Measurements from ENCODE around the gene GCN1. TPM values are rescaled to one million over a fixed set of nuclear protein-coding genes. Genes with fewer than 3 reads are reported as not detected.

The GCN1 gene
- total and polyA plus RNA-seq, 10 of the 15 experiments (the other 5 are each of a cell fraction or from before 2014, with no cell fraction given), result 10.8 to 150 (median 58.3) TPM

DNA sequence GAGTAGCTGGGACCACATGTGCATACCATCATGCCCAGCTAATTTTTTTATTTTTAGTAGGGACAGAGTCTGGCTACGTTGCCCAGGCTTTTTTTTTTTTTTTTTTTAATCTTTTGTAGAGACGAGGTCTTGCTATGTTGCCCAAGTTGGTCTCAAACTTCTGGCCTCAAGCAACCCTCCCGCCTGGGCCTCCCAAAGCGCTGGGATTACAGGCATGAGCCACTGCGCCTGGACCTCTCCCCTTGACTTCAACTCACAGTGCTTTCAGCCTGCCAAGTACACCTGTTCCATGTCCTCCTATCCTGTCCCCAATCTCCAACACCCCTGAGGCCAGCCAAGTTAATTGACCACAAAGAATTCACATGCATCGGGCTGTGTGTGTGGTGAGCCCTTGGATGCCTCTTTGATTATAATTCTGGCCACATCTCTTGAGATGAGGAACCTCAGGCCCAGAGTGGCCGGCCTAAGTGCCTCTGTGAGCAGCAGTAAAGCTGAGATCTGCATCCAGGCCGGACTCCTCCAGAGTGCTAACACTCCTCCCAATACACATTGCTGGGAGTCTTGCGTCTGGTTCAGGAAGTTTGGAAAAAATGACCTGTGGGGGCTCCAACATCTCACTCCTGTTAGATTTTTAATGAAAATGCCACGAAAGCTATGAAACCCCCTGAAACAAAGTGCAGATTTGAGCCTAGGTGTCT, 84.8 kb downstream of the GCN1 start:
- peaks cover 80% of the 10 kb centered on the region for H3K79me2 ChIP-seq (ENCODE audit: control insufficient read depth, insufficient read depth, low read length)
- ATAC-seq (no peak), FAIRE-seq (no peak), DNase-seq (ENCODE audit: low read depth, low spot score) (no peak)
- peaks cover 44% of the 10 kb centered on the region for H3K4me1 ChIP-seq (ENCODE audit: control insufficient read depth, insufficient read depth, low read length)
- H3K4me3 ChIP-seq, result peak overlapping the region; percentile 62
- CTCF ChIA-PET, result interaction anchor here (1.3 to 2.8 kb wide), 5 partner anchors 10 to 119 kb away, joined by 4 to 18 read pairs (median 9); partner anchors contain the start of gene RPLP0
- H3K27me3 ChIP-seq (replicated peaks in 1 of 2; ENCODE audit: control insufficient read depth in 2 of 2, insufficient read depth in 2 of 2, low read length in 1 of 2), result no peaks in the 10 kb centered on the region
- RAD21 ChIA-PET (ENCODE audit: unreplicated experiment), result interaction anchor here (0.9 to 3.4 kb wide), 6 partner anchors 8 to 119 kb away, joined by 3 to 29 read pairs (median 14); partner anchors contain the start of gene RPLP0
- no peaks in the 10 kb centered on the region for H3K9me3 ChIP-seq (replicated peaks; ENCODE audit: control insufficient read depth, insufficient read depth, low read length)
- H3K9ac ChIP-seq (ENCODE audit: control insufficient read depth, insufficient read depth, low read length), result peak overlapping the region; percentile 53
- peak overlapping the region; percentile 56 for H3K27ac ChIP-seq (ENCODE audit: control insufficient read depth, insufficient read depth)
- H3K36me3 ChIP-seq (ENCODE audit: control insufficient read depth in 2 of 2, insufficient read depth in 2 of 2, low read length in 1 of 2), result peaks cover 14 to 17% of the 10 kb centered on the region in 2 experiments
- no TSS peak for BruUV-seq (replicated peaks)
- in situ Hi-C loops (cut with MboI) (no loop called here), intact Hi-C loops (cut with micrococcal nuclease; ENCODE audit: unreplicated experiment) (loop anchor here (2.0 to 10.0 kb wide), 2 partner anchors 23 to 155 kb away; partner anchors contain the start of gene PXN)
- H4K20me1 ChIP-seq (ENCODE audit: control insufficient read depth, insufficient read depth), result peaks cover 11% of the 10 kb centered on the region
- SMC1A ChIA-PET (ENCODE audit: uncharacterized antibody, unreplicated experiment), result interaction anchor here (0.7 to 3.9 kb wide), 6 partner anchors 10 to 95 kb away, joined by 3 to 29 read pairs (median 5); partner anchors contain the start of gene RPLP0
- POLR2A ChIA-PET, result interaction anchor here (0.6 to 1.7 kb wide), 7 partner anchors 9 to 1971 kb away, joined by 3 to 10 read pairs (median 4); no protein-coding TSS in a partner anchor
- H3K4me2 ChIP-seq (ENCODE audit: control insufficient read depth, insufficient read depth), result peak overlapping the region; percentile 87
- WGBS (ENCODE audit: insufficient coverage, insufficient replicate concordance, low lambda C conversion rate, missing lambda C conversion rate), result 69% methylated on average over 9 of the region's 10 CpGs
- H2AFZ ChIP-seq (ENCODE audit: control insufficient read depth, low read depth, low read length), result no peak overlapping the region
- TF ChIP-seq KDM1A (IDR thresholded peaks at IDR 0.05; ENCODE audit: borderline replicate concordance), result no peak
- TF ChIP-seq, protein P1, sequence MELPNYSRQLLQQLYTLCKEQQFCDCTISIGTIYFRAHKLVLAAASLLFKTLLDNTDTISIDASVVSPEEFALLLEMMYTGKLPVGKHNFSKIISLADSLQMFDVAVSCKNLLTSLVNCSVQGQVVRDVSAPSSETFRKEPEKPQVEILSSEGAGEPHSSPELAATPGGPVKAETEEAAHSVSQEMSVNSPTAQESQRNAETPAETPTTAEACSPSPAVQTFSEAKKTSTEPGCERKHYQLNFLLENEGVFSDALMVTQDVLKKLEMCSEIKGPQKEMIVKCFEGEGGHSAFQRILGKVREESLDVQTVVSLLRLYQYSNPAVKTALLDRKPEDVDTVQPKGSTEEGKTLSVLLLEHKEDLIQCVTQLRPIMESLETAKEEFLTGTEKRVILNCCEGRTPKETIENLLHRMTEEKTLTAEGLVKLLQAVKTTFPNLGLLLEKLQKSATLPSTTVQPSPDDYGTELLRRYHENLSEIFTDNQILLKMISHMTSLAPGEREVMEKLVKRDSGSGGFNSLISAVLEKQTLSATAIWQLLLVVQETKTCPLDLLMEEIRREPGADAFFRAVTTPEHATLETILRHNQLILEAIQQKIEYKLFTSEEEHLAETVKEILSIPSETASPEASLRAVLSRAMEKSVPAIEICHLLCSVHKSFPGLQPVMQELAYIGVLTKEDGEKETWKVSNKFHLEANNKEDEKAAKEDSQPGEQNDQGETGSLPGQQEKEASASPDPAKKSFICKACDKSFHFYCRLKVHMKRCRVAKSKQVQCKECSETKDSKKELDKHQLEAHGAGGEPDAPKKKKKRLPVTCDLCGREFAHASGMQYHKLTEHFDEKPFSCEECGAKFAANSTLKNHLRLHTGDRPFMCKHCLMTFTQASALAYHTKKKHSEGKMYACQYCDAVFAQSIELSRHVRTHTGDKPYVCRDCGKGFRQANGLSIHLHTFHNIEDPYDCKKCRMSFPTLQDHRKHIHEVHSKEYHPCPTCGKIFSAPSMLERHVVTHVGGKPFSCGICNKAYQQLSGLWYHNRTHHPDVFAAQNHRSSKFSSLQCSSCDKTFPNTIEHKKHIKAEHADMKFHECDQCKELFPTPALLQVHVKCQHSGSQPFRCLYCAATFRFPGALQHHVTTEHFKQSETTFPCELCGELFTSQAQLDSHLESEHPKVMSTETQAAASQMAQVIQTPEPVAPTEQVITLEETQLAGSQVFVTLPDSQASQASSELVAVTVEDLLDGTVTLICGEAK (IDR thresholded peaks at IDR 0.05; ENCODE audit: borderline replicate concordance), result no peak
- TF ChIP-seq, protein P2, sequence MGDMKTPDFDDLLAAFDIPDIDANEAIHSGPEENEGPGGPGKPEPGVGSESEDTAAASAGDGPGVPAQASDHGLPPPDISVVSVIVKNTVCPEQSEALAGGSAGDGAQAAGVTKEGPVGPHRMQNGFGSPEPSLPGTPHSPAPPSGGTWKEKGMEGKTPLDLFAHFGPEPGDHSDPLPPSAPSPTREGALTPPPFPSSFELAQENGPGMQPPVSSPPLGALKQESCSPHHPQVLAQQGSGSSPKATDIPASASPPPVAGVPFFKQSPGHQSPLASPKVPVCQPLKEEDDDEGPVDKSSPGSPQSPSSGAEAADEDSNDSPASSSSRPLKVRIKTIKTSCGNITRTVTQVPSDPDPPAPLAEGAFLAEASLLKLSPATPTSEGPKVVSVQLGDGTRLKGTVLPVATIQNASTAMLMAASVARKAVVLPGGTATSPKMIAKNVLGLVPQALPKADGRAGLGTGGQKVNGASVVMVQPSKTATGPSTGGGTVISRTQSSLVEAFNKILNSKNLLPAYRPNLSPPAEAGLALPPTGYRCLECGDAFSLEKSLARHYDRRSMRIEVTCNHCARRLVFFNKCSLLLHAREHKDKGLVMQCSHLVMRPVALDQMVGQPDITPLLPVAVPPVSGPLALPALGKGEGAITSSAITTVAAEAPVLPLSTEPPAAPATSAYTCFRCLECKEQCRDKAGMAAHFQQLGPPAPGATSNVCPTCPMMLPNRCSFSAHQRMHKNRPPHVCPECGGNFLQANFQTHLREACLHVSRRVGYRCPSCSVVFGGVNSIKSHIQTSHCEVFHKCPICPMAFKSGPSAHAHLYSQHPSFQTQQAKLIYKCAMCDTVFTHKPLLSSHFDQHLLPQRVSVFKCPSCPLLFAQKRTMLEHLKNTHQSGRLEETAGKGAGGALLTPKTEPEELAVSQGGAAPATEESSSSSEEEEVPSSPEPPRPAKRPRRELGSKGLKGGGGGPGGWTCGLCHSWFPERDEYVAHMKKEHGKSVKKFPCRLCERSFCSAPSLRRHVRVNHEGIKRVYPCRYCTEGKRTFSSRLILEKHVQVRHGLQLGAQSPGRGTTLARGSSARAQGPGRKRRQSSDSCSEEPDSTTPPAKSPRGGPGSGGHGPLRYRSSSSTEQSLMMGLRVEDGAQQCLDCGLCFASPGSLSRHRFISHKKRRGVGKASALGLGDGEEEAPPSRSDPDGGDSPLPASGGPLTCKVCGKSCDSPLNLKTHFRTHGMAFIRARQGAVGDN (IDR thresholded peaks at IDR 0.05), result no peak
- TF ChIP-seq SRF (IDR thresholded peaks at IDR 0.05; ENCODE audit: low read depth in 2 of 2, low read length in 2 of 2), result no peak
- no peak for TF ChIP-seq CHD1 (IDR thresholded peaks at IDR 0.05; ENCODE audit: low read depth, low read length)
- TF ChIP-seq, protein P3, sequence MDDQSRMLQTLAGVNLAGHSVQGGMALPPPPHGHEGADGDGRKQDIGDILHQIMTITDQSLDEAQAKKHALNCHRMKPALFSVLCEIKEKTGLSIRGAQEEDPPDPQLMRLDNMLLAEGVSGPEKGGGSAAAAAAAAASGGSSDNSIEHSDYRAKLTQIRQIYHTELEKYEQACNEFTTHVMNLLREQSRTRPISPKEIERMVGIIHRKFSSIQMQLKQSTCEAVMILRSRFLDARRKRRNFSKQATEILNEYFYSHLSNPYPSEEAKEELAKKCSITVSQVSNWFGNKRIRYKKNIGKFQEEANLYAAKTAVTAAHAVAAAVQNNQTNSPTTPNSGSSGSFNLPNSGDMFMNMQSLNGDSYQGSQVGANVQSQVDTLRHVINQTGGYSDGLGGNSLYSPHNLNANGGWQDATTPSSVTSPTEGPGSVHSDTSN (IDR thresholded peaks at IDR 0.05; ENCODE audit: insufficient replicate concordance, low read depth, low read length), result no peak
- no peak for TF ChIP-seq BCL11A (IDR thresholded peaks at IDR 0.05; ENCODE audit: low read depth, low read length)
- TF ChIP-seq PML (IDR thresholded peaks at IDR 0.05; ENCODE audit: low read length), result no peak
- no peak for TF ChIP-seq SIN3A (IDR thresholded peaks at IDR 0.05; ENCODE audit: low read depth, low read length)
- no peak for TF ChIP-seq RUNX3 (IDR thresholded peaks at IDR 0.05; ENCODE audit: low read length)
- TF ChIP-seq, protein P4, sequence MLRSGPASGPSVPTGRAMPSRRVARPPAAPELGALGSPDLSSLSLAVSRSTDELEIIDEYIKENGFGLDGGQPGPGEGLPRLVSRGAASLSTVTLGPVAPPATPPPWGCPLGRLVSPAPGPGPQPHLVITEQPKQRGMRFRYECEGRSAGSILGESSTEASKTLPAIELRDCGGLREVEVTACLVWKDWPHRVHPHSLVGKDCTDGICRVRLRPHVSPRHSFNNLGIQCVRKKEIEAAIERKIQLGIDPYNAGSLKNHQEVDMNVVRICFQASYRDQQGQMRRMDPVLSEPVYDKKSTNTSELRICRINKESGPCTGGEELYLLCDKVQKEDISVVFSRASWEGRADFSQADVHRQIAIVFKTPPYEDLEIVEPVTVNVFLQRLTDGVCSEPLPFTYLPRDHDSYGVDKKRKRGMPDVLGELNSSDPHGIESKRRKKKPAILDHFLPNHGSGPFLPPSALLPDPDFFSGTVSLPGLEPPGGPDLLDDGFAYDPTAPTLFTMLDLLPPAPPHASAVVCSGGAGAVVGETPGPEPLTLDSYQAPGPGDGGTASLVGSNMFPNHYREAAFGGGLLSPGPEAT (IDR thresholded peaks at IDR 0.05; ENCODE audit: low read depth), result no peak
- no peak for TF ChIP-seq RCOR1 (conservative IDR thresholded peaks at IDR 0.05; ENCODE audit: low read depth, low read length)
